Subcutaneous abdominal adipose tissue (tissue), 5 donors: ENCODE data around the gene TMEFF2.

ENCODE experiments used
- H3K27ac ChIP-seq: one replicate; pipeline ENCODE4 v1.7.0; 2013; ENCODE audit warnings: low read depth, mild to moderate bottlenecking, inconsistent platforms, low read length, moderate library complexity
- H3K27me3 ChIP-seq, 5 donors: one replicate each; pipeline ENCODE4 v1.7.0; 2013; ENCODE audit warnings: low read length in 5 of 5, inconsistent platforms in 1 of 5; ENCODE audit not compliant: control insufficient read depth in 5 of 5, insufficient read depth in 4 of 5
- H3K36me3 ChIP-seq, 5 donors: one replicate each; pipeline ENCODE4 v1.7.0; 2013; ENCODE audit warnings: low read length in 5 of 5; ENCODE audit not compliant: control insufficient read depth in 5 of 5, insufficient read depth in 5 of 5
- H3K4me1 ChIP-seq, 5 donors: one replicate each; pipeline ENCODE4 v1.7.0; 2013; ENCODE audit warnings: low read length in 5 of 5, mild to moderate bottlenecking in 3 of 5, moderate library complexity in 1 of 5; ENCODE audit not compliant: control insufficient read depth in 5 of 5, insufficient read depth in 5 of 5
- H3K4me3 ChIP-seq, 5 donors: one replicate each; pipeline ENCODE4 v1.7.0; 2013; ENCODE audit warnings: low read length in 5 of 5, low read depth in 1 of 5
- H3K9ac ChIP-seq, 5 donors: one replicate each; pipeline ENCODE4 v1.7.0; 2013; ENCODE audit warnings: low read length in 5 of 5, mild to moderate bottlenecking in 4 of 5, moderate library complexity in 3 of 5
- H3K9me3 ChIP-seq, 5 donors: one replicate each; pipeline ENCODE4 v1.7.0; 2013; ENCODE audit warnings: low read length in 5 of 5; ENCODE audit not compliant: control insufficient read depth in 5 of 5
- donor health status: healthy.
- donor health status: healthy.
- donor health status: healthy.
- donor health status: healthy.
- donor health status: healthy.

The TMEFF2 gene

DNA sequence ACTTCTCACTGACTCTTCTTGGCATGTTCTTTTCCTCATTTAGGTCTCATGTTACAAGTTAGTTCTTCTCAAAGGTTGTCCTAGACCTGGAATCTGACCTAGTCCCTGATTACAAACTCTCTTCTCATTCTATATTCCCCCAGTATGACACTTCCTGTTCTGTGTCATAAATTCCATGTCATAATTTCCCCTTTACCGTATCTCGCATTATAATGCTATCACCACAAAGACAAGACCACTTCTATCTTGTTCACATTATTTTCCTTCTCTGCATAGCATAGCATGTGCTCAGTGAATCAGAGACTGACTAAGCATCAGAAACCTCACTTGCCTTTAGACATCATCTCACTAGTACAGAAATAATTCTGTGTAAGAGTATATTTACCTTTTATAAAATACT, 284.2 kb downstream of the TMEFF2 start:
- no peaks in the 10 kb centered on the region for H3K36me3 ChIP-seq
- H3K4me3 ChIP-seq: no peak overlapping the region
- no peak overlapping the region for H3K27ac ChIP-seq
- H3K9ac ChIP-seq: no peak overlapping the region
- H3K9me3 ChIP-seq: no peaks in the 10 kb centered on the region
- H3K4me1 ChIP-seq: peaks cover 0 to 11% (median 3%) of the 10 kb centered on the region in 5 donors
- H3K27me3 ChIP-seq: no peaks in the 10 kb centered on the region

DNA sequence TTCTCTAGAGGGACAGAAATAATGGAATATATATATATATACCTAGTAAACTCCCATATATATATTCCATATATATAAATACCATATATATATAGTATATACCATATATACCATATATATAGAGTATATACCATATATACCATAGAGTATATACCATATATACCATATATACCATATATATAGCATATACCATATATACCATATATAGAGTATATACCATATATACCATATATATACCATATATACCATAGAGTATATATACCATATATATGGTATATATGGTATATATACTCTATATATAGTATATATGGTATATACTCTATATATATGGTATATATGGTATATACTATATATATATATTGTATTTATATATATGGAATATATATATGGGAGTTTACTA, 285.9 kb downstream of the TMEFF2 start:
- Histone ChIP-seq H3K27me3 (no peaks in the 10 kb centered on the region), H3K27ac (no peak overlapping the region), H3K9ac (no peak overlapping the region), H3K36me3 (no peaks in the 10 kb centered on the region), H3K4me3 (no peak overlapping the region), H3K9me3 (no peaks in the 10 kb centered on the region), H3K4me1 (peaks cover 0 to 11% (median 6%) of the 10 kb centered on the region in 5 donors)

- Histone ChIP-seq H3K4me1 (peaks cover 0 to 11% (median 6%) of the 10 kb centered on the region in 5 donors), H3K27ac (no peak overlapping the region), H3K4me3 (no peak overlapping the region), H3K9me3 (no peaks in the 10 kb centered on the region), H3K36me3 (no peaks in the 10 kb centered on the region), H3K27me3 (no peaks in the 10 kb centered on the region), H3K9ac (no peak overlapping the region)
Observed at GRCh38 chr2:191907545-191907944, 287.2 kb downstream of the TMEFF2 start.

GRCh38 chr2:191907091-191907490, 287.6 kb downstream of the TMEFF2 start:
- H3K4me1 ChIP-seq: peaks cover 0 to 11% (median 6%) of the 10 kb centered on the region in 5 donors
- no peaks in the 10 kb centered on the region for H3K9me3 ChIP-seq
- no peak overlapping the region for H3K4me3 ChIP-seq
- H3K27ac ChIP-seq: no peak overlapping the region
- H3K9ac ChIP-seq: no peak overlapping the region
- H3K27me3 ChIP-seq: no peaks in the 10 kb centered on the region
- H3K36me3 ChIP-seq: no peaks in the 10 kb centered on the region

DNA sequence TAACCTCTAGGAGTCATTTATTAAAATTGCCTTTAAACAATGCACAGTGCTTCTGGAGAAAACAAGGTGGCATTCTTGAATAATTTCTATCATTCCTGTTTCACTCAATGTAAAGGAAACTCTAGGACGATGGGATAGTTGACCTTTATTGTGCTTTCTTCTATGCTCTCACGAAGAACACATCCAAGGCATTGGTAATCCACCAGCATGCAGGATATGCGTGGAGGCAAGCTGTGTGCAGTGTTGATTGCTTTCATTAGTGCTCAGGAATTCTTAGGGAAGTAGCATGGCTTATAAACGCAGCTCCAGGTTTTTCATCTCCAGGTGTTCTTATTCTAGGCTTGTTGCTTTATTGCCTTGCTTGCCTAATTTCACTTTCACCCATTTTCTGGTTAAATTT, 289.4 kb downstream of the TMEFF2 start:
- H3K4me3 ChIP-seq: no peak overlapping the region
- H3K27ac ChIP-seq: no peak overlapping the region
- H3K27me3 ChIP-seq: no peaks in the 10 kb centered on the region
- H3K36me3 ChIP-seq: no peaks in the 10 kb centered on the region
- no peak overlapping the region for H3K9ac ChIP-seq
- no peaks in the 10 kb centered on the region for H3K9me3 ChIP-seq
- peaks cover 0 to 11% (median 6%) of the 10 kb centered on the region in 5 donors for H3K4me1 ChIP-seq

- Histone ChIP-seq H3K27me3 (no peaks in the 10 kb centered on the region), H3K4me1 (peaks cover 0 to 8% (median 3%) of the 10 kb centered on the region in 5 donors), H3K9me3 (no peaks in the 10 kb centered on the region), H3K4me3 (no peak overlapping the region), H3K27ac (no peak overlapping the region), H3K9ac (no peak overlapping the region), H3K36me3 (no peaks in the 10 kb centered on the region)
Observed at GRCh38 chr2:191901031-191901430, 293.7 kb downstream of the TMEFF2 start.

DNA sequence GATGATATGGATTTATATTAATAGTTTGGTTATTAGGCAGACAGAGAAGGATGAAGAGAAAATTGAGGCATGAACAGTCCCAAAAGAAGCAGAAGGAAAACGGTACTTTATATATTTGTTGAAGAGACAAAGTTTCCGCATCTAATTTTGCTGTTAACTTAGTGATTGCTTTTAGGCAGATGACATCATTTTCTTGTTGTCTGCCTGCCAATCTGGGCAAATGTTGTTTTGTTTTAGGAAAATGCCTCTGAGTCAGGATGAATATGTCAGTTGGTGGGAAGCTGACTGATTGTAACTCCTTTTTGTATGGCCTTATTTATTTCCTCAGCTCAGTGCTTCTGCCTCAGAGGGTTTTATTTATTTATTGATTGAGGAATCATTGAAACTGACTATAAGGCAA, 295.3 kb downstream of the TMEFF2 start:
- Histone ChIP-seq H3K9me3 (no peaks in the 10 kb centered on the region), H3K9ac (no peak overlapping the region), H3K4me3 (no peak overlapping the region), H3K27me3 (no peaks in the 10 kb centered on the region), H3K4me1 (peaks cover 0 to 3% (median 3%) of the 10 kb centered on the region in 5 donors), H3K36me3 (no peaks in the 10 kb centered on the region), H3K27ac (no peak overlapping the region)
